Measurements from ENCODE around the gene FHOD3.

The FHOD3 gene

DNA sequence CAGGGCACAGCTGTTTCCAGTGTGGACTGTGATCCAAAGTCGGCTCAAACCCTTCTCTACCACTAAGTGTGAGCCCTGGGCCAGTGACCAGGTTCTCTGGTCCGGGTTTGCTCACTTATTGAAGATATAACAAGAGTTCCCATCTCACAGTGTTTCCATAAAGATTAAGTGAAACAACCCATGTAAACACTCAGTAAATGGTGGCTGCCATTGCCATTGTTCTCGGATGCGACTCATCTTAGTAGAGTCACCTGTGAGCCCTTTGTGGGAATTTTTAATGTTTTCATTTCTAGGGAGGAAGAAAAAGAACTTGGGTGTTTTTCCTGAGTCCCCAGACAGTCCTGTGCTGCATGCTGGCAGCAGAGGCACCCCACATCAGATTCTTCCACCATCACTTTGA lies 477.9 kb downstream of the FHOD3 start:
- DNase-seq (ENCODE audit: low read depth) = no peak
- no peak overlapping the region for H3K4me3 ChIP-seq (ENCODE audit: low read depth, low read length)
- TF ChIP-seq POLR2A (IDR thresholded peaks at IDR 0.05; ENCODE audit: extremely low read depth, insufficient read length) (no peak), MYC (IDR thresholded peaks at IDR 0.05; ENCODE audit: low read depth, low read length) (no peak)
- TF ChIP-seq, protein P1, sequence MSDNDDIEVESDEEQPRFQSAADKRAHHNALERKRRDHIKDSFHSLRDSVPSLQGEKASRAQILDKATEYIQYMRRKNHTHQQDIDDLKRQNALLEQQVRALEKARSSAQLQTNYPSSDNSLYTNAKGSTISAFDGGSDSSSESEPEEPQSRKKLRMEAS (IDR thresholded peaks at IDR 0.05; ENCODE audit: low read depth, low read length) = no peak
- TF ChIP-seq, protein P2, sequence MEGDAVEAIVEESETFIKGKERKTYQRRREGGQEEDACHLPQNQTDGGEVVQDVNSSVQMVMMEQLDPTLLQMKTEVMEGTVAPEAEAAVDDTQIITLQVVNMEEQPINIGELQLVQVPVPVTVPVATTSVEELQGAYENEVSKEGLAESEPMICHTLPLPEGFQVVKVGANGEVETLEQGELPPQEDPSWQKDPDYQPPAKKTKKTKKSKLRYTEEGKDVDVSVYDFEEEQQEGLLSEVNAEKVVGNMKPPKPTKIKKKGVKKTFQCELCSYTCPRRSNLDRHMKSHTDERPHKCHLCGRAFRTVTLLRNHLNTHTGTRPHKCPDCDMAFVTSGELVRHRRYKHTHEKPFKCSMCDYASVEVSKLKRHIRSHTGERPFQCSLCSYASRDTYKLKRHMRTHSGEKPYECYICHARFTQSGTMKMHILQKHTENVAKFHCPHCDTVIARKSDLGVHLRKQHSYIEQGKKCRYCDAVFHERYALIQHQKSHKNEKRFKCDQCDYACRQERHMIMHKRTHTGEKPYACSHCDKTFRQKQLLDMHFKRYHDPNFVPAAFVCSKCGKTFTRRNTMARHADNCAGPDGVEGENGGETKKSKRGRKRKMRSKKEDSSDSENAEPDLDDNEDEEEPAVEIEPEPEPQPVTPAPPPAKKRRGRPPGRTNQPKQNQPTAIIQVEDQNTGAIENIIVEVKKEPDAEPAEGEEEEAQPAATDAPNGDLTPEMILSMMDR (IDR thresholded peaks at IDR 0.05; ENCODE audit: low read depth, low read length) = no peak

DNA sequence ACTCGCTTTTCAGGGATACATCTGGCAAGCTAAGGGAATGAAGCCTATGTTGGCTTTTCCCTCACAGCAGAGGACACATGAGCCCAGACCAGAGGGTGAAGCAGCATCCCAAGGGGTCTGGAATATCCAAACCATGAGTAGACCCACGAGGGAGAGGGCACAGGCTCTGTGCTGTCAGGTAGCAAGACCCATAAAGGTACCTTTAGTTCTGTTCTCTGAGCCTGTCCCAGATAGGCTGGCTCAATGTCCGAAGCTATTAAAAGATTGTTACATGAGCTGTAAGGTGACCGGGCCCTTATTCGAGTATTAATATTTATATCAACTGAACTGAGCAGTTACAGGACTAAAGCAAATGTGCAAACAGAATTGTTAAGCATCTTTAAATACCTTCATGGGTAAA lies 479.1 kb downstream of the FHOD3 start:
- TF ChIP-seq MYC (IDR thresholded peaks at IDR 0.05; ENCODE audit: low read depth, low read length) (no peak), POLR2A (IDR thresholded peaks at IDR 0.05; ENCODE audit: extremely low read depth, insufficient read length) (no peak)
- TF ChIP-seq, protein P2 (IDR thresholded peaks at IDR 0.05; ENCODE audit: low read depth, low read length) = no peak
- TF ChIP-seq, protein P1 (IDR thresholded peaks at IDR 0.05; ENCODE audit: low read depth, low read length) = no peak
- no peak for DNase-seq (ENCODE audit: low read depth)
- no peak overlapping the region for H3K4me3 ChIP-seq (ENCODE audit: low read depth, low read length)

DNA sequence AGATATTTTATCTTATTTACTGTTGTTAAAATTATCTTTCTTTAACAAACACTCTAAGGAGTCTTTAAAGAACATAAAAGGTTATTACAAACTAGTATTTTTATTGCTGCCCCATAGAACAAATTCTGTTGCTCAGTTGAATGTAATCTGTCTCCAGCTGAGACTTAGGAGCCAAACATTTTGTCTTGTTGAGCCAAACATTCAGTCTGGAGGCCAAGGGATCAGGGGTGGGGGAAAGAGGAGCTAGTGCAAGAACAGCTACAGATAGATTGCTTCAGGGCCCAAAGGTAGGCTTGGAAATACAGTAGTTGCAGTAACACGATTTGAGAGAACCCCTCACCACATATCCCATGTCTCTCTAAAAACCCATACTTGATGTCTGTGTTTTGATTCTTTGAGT lies 480.1 kb downstream of the FHOD3 start:
- TF ChIP-seq, protein P1 (IDR thresholded peaks at IDR 0.05; ENCODE audit: low read depth, low read length) = no peak
- no peak overlapping the region for H3K4me3 ChIP-seq (ENCODE audit: low read depth, low read length)
- no peak for DNase-seq (ENCODE audit: low read depth)

DNA sequence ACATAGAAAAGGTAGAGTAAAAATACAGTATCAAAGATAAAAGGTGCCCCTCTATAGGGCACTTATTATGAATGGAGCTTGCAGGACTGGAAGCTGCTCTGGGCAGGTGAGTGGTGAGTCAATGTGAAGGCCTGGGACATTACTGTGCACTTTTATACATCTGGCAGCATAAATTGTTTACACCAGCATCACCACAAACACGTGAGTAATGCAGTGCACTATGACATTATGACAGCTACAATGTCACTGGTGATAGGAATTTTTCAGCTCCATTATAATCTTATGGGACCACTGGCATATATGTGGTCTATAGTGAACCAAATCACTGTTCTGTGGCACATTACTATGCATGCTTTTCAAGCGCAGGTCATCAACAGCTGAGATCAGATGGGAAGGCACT lies 483.2 kb downstream of the FHOD3 start:
- DNase-seq (ENCODE audit: low read depth) = no peak
- TF ChIP-seq POLR2A (IDR thresholded peaks at IDR 0.05; ENCODE audit: extremely low read depth, insufficient read length) (no peak), MYC (IDR thresholded peaks at IDR 0.05; ENCODE audit: low read depth, low read length) (no peak)
- TF ChIP-seq, protein P1 (IDR thresholded peaks at IDR 0.05; ENCODE audit: low read depth, low read length) = no peak
- TF ChIP-seq, protein P2 (IDR thresholded peaks at IDR 0.05; ENCODE audit: low read depth, low read length) = no peak
- H3K4me3 ChIP-seq (ENCODE audit: low read depth, low read length) = no peak overlapping the region

DNA sequence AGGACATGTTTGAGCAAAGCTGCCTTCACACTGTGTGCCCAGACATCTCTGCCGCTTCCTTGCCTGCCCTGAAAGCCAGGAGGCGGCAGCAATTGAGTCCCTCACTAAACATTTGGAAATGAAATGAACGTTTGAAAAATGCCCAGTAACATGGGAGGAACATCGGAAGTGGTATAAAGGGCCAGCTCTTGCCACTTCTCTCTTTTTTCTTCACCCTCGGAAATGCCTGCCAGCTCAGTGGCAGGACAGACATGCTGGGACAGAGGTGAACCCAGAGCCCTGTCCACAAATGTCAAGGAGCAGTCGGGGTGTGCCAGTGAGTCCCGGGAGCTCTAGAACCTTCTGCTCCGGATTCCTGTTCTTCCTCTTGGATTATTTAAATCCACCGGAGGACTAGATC lies 485.2 kb downstream of the FHOD3 start:
- H3K4me3 ChIP-seq (ENCODE audit: low read depth, low read length) = no peak overlapping the region
- TF ChIP-seq, protein P1 (IDR thresholded peaks at IDR 0.05; ENCODE audit: low read depth, low read length) = no peak
- TF ChIP-seq, protein P2 (IDR thresholded peaks at IDR 0.05; ENCODE audit: low read depth, low read length) = no peak
- TF ChIP-seq MYC (IDR thresholded peaks at IDR 0.05; ENCODE audit: low read depth, low read length) = no peak
- no peak for TF ChIP-seq POLR2A (IDR thresholded peaks at IDR 0.05; ENCODE audit: extremely low read depth, insufficient read length)

DNA sequence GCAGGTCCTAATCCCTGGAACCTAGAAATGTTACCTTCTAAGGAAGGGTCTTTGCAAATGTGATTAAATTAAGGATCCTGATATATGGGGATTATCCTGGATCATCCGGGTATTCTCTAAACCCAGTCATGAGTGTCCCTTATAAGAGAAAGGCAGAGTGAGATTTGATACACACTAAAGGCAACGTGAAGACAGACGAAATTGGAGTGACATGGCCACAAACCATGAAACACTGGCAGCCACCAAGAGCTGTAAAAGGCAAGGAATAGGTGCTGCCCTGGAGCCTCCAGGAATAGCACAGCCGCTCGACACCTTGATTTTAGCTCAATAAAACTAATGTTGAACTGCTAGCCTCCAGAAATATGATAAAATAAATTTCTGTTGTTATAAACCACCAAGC lies 486.3 kb downstream of the FHOD3 start:
- DNase-seq (ENCODE audit: low read depth) = no peak
- TF ChIP-seq, protein P1 (IDR thresholded peaks at IDR 0.05; ENCODE audit: low read depth, low read length) = no peak
- no peak for TF ChIP-seq POLR2A (IDR thresholded peaks at IDR 0.05; ENCODE audit: extremely low read depth, insufficient read length)
- no peak for TF ChIP-seq MYC (IDR thresholded peaks at IDR 0.05; ENCODE audit: low read depth, low read length)
- TF ChIP-seq, protein P2 (IDR thresholded peaks at IDR 0.05; ENCODE audit: low read depth, low read length) = no peak
- H3K4me3 ChIP-seq (ENCODE audit: low read depth, low read length) = no peak overlapping the region

More for the DNA sequence above, 485.2 kb downstream of the FHOD3 start:
- no peak for DNase-seq (ENCODE audit: low read depth)
